Activated T-cell treated with anti-CD3 and anti-CD28 coated beads, Interleukin-2, amount 50 U/mL, for 4 hours (primary cell): Measurements from ENCODE around the gene ADGRG3. TPM values are rescaled to one million over a fixed set of nuclear protein-coding genes. Genes with fewer than 3 reads are reported as not detected.

Experiments
- total RNA-seq, 3 donors: library from RNA; stranded (reverse); gene quantifications; one replicate each; pipeline ENCODE4 v1.2.1, GENCODE V29; 2021

Gene ADGRG3
- total RNA-seq, 3 donors from 2014 or later = not detected

Other genes with a start within 250 kb of the ADGRG3 start
- gene CIAPIN1, start 220.9 kb upstream of the ADGRG3 start, total RNA-seq = 100 to 1,000 TPM in 1 of 3 donors, 10 to 100 TPM in 2; 75.9 to 100 (median 92.2) TPM
- 10 to 100 TPM; 44.5 to 47.2 (median 47.0) TPM for gene COQ9, start 220.8 kb upstream of the ADGRG3 start, total RNA-seq
- 100 to 1,000 TPM; 117 to 130 (median 129) TPM for gene POLR2C, start 205.6 kb upstream of the ADGRG3 start, total RNA-seq
- gene DOK4, start 181.8 kb upstream of the ADGRG3 start, total RNA-seq = 1 to 10 TPM; 1.1 to 2.6 (median 1.6) TPM
- 1 to 10 TPM; 4.6 to 8.9 (median 6.9) TPM for gene CCDC102A, start 131.7 kb upstream of the ADGRG3 start, total RNA-seq
- 1 to 10 TPM; 1.7 to 6.7 (median 6.5) TPM for gene ADGRG5, start 125.7 kb upstream of the ADGRG3 start, total RNA-seq
- gene ADGRG1, start 39.7 kb upstream of the ADGRG3 start, total RNA-seq = 10 to 100 TPM in 1 of 3 donors, 1 to 10 TPM in 2; 3.6 to 11.9 (median 6.7) TPM
- not detected for gene DRC7, start 26.5 kb downstream of the ADGRG3 start, total RNA-seq
- 10 to 100 TPM; 47.9 to 56.1 (median 55.5) TPM for gene KATNB1, start 67.5 kb downstream of the ADGRG3 start, total RNA-seq
- gene KIFC3, start 134.2 kb downstream of the ADGRG3 start, total RNA-seq = 1 to 10 TPM; 2.7 to 4.1 (median 3.2) TPM